Breast epithelium (tissue), 4 donors: ENCODE results near the gene SNX15. TPM values are rescaled to one million over a fixed set of nuclear protein-coding genes. Genes with fewer than 3 reads are reported as not detected.

Source experiments
- DNase-seq, 2 donors: peaks; one replicate each; pipeline ENCODE4 v3.0.0-alpha.2; 2019; ENCODE audit warnings: low spot score in 2 of 2
- H3K27ac ChIP-seq, 2 donors: fragments of 200-600 bp; sonication (generic) in 1 of 2; one replicate each; pipeline ENCODE4 v1.5.1; 2016 to 2019; ENCODE audit warnings: mild to moderate bottlenecking in 1 of 2
- H3K27me3 ChIP-seq, 2 donors: fragments of 200-600 bp; sonication (generic) in 1 of 2; one replicate each; pipeline versions ENCODE4 v1.5.1 to v1.6.0; 2017 to 2019; ENCODE audit warnings: control low read depth in 1 of 2, mild to moderate bottlenecking in 1 of 2
- H3K36me3 ChIP-seq: fragments of 200-600 bp; one replicate; pipeline ENCODE4 v1.5.1; 2019
- H3K4me1 ChIP-seq, 2 donors: fragments of 200-600 bp; sonication (generic); one replicate each; pipeline ENCODE4 v1.5.1; 2016 to 2019; ENCODE audit warnings: control low read depth in 1 of 2
- H3K4me3 ChIP-seq, 3 donors: fragments of 200-600 bp; sonication (generic); 1 replicate in 2 of 3; 2 replicates in 1 of 3; pipeline ENCODE4 v1.5.1; 2016 to 2019; ENCODE audit warnings: mild to moderate bottlenecking in 3 of 3, moderate library complexity in 2 of 3
- H3K9me3 ChIP-seq, 2 donors: fragments of 200-600 bp; sonication (generic) in 1 of 2; one replicate each; pipeline ENCODE4 v1.5.1; 2016 to 2019; ENCODE audit warnings: control low read depth in 1 of 2
- POLR2A ChIP-seq: fragments of 450-650 bp; IDR thresholded peaks from one replicate; pipeline ENCODE4 v1.6.1; 2016; ENCODE audit warnings: antibody characterized with exemption, mild to moderate bottlenecking, moderate library complexity
- POLR2AphosphoS5 ChIP-seq, 3 donors: sonication (generic); formaldehyde crosslinking; IDR thresholded peaks; one replicate each; pipeline ENCODE4 v1.6.1; 2017; ENCODE audit warnings: antibody characterized with exemption in 3 of 3
- intact Hi-C: fragments of 100-400 bp; cut with DNase I; formaldehyde crosslinking; loops from one replicate; pipeline ENCODE4 v1.15.1; 2023; ENCODE audit warnings: low total_unique reads
- total RNA-seq, 3 donors: library from RNA; depleted of rRNA; stranded (reverse); fragments of >200 nt; gene quantifications; one replicate each; pipeline ENCODE4 v1.1.0, GENCODE V29; 2016
- TF ChIP-seq, protein P1 (sequence below), 3 donors: fragments of 450-650 bp; IDR thresholded peaks; one replicate each; pipeline ENCODE4 v1.5.1; 2016 to 2017; ENCODE audit warnings: antibody characterized with exemption in 3 of 3, mild to moderate bottlenecking in 3 of 3, moderate library complexity in 3 of 3

Gene SNX15
- total RNA-seq, 3 donors from 2014 or later, result 17.0 to 22.7 (median 17.1) TPM

DNA sequence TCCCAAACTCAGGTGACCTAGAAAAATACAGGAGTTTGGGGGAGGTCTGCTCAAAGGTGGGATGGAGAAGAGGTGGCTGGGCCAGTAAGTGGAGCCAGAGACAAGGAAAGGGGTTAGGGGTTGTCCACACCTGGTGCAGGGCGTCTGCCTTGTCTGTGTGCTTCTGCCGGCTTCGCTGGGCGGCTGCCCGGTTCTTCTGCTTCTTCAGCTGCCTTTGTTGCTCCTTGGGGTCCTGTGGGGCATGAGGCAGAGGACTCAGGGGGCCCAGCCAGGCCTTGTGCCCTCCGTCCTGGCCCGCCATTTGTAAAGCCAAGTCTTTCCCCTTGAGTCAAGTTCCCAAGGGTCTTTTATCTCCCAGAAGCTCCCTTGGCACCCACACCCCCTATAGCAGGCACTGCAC lies 32.9 kb upstream of the SNX15 start:
- intact Hi-C loops, result loop anchor here (10.0 kb wide), 1 partner anchor 50 kb away; no protein-coding TSS in a partner anchor
- Histone ChIP-seq H3K4me3 (no peak overlapping the region), H3K27me3 (no peaks in the 10 kb centered on the region), H3K27ac (no peak overlapping the region), H3K9me3 (no peaks in the 10 kb centered on the region), H3K4me1 (no peaks in the 10 kb centered on the region), H3K36me3 (no peaks in the 10 kb centered on the region)
- TF ChIP-seq POLR2A, result no peak
- TF ChIP-seq, protein P1, sequence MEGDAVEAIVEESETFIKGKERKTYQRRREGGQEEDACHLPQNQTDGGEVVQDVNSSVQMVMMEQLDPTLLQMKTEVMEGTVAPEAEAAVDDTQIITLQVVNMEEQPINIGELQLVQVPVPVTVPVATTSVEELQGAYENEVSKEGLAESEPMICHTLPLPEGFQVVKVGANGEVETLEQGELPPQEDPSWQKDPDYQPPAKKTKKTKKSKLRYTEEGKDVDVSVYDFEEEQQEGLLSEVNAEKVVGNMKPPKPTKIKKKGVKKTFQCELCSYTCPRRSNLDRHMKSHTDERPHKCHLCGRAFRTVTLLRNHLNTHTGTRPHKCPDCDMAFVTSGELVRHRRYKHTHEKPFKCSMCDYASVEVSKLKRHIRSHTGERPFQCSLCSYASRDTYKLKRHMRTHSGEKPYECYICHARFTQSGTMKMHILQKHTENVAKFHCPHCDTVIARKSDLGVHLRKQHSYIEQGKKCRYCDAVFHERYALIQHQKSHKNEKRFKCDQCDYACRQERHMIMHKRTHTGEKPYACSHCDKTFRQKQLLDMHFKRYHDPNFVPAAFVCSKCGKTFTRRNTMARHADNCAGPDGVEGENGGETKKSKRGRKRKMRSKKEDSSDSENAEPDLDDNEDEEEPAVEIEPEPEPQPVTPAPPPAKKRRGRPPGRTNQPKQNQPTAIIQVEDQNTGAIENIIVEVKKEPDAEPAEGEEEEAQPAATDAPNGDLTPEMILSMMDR (IDR thresholded peaks at IDR 0.05), result no peak
- DNase-seq, result no peak

DNA sequence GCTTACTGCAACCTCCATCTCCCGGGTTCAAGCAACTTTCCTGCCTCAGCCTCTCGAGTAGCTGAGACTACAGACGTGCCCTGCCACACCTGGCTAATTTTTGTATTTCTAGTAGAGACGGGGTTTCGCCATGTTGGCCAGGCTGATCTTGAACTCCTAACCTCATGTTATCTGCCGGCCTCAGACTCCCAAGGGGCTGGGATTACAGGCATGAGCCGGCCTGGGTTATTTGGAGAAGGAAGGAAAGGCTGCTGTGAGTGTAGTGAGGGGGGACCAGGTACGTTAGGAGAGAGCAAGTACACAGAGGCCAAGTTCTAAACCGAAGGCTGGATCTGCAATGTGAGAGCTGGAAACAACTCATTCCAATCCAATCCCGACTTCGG lies 30.9 kb upstream of the SNX15 start:
- TF ChIP-seq, protein P1 (IDR thresholded peaks at IDR 0.05), result no peak
- TF ChIP-seq POLR2A (no peak), POLR2AphosphoS5 (IDR thresholded peaks at IDR 0.05) (no peak)
- intact Hi-C loops, result loop anchor here (10.0 kb wide), 1 partner anchor 52 kb away; no protein-coding TSS in a partner anchor

DNA sequence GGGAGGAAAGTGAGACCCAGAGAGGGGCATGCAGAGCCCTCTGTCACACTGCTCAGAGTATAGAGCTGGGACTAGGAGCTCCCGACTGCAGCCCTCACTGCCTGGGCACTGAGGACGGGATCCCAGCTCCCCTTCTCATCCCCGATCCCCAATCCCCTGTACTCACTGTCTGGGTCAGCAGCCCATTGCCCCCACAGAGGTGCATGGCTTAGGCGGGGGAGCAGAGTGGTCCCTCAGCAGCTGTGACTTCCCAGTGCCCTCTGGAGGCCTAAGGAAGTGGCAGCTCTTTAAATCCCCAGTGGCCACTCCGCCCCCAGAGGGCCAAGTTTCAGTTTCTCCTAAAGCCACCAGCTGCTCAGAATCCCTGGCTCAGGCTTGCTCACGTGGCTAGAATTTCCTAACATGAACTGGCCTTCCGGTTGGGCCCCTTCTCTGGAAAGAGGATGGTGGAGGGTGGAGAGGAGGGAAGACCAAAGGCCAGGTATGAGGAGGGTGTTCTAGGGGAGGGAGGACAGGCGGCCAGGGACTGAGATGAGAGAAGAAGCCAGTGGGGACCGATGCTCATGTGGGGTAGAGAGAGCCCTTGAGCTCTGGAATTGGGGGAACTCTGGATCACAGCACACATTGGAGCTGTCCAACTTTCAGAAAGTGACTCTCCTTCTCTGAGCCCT lies 30.4 kb upstream of the SNX15 start, which contains the start of gene BATF2:
TSS of gene BATF2 (minus strand) at position 262 of the 671 bp plus-strand sequence. CDS start at position 205, 57 bp downstream.
- Histone ChIP-seq H3K9me3 (no peaks in the 10 kb centered on the region), H3K36me3 (no peaks in the 10 kb centered on the region), H3K27ac (peak within 1 kb of the TSS; percentile 64 to 73), H3K27me3 (no peaks in the 10 kb centered on the region), H3K4me1 (no peaks in the 10 kb centered on the region), H3K4me3 (peak within 1 kb of the TSS; percentile 17 to 65 (median 47))
- intact Hi-C loops, result loop anchor here (10.0 kb wide), 1 partner anchor 52 kb away; no protein-coding TSS in a partner anchor
- DNase-seq, result peak; percentile 57
- no peak for TF ChIP-seq POLR2A
- TF ChIP-seq, protein P1 (IDR thresholded peaks at IDR 0.05), result peak; percentile 11 to 52 (median 26)
- TF ChIP-seq POLR2AphosphoS5 (IDR thresholded peaks at IDR 0.05), result no peak

More for the DNA sequence above, 30.9 kb upstream of the SNX15 start:
- H3K27me3 ChIP-seq, result no peaks in the 10 kb centered on the region
- H3K36me3 ChIP-seq, result no peaks in the 10 kb centered on the region
- peak overlapping the region; percentile 64 to 73 for H3K27ac ChIP-seq
- H3K4me1 ChIP-seq, result no peaks in the 10 kb centered on the region
- H3K4me3 ChIP-seq, result peak overlapping the region; percentile 17 to 65 (median 47)
- no peaks in the 10 kb centered on the region for H3K9me3 ChIP-seq
- no peak for DNase-seq

DNA sequence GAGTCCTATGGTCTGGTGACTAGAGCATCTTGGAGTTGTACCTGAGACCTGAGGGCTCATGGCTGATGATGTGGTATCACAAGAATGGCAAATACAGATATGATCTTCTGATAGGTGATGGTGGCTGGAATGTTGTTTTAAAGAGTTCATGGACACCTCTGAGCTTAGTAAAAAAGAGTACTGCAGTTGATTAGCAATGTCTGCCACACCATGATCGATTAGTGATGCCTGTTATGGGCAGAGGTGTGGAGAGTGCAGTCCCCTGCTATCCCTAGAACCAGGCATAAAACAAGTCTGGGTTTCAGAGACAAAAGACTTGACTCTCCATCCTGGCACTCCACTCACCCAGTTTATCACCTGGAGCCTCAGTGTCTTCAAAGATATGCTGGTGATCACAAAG lies 29.1 kb upstream of the SNX15 start:
- H3K9me3 ChIP-seq, result no peaks in the 10 kb centered on the region
- H3K36me3 ChIP-seq, result no peaks in the 10 kb centered on the region
- H3K27ac ChIP-seq, result no peak overlapping the region
- intact Hi-C loops, result loop anchor here (10.0 kb wide), 1 partner anchor 53 kb away; no protein-coding TSS in a partner anchor
- H3K4me3 ChIP-seq, result no peak overlapping the region
- H3K27me3 ChIP-seq, result no peaks in the 10 kb centered on the region
- no peak for DNase-seq
- no peaks in the 10 kb centered on the region for H3K4me1 ChIP-seq
- TF ChIP-seq POLR2AphosphoS5 (IDR thresholded peaks at IDR 0.05) (no peak), POLR2A (no peak)
- TF ChIP-seq, protein P1 (IDR thresholded peaks at IDR 0.05), result no peak

DNA sequence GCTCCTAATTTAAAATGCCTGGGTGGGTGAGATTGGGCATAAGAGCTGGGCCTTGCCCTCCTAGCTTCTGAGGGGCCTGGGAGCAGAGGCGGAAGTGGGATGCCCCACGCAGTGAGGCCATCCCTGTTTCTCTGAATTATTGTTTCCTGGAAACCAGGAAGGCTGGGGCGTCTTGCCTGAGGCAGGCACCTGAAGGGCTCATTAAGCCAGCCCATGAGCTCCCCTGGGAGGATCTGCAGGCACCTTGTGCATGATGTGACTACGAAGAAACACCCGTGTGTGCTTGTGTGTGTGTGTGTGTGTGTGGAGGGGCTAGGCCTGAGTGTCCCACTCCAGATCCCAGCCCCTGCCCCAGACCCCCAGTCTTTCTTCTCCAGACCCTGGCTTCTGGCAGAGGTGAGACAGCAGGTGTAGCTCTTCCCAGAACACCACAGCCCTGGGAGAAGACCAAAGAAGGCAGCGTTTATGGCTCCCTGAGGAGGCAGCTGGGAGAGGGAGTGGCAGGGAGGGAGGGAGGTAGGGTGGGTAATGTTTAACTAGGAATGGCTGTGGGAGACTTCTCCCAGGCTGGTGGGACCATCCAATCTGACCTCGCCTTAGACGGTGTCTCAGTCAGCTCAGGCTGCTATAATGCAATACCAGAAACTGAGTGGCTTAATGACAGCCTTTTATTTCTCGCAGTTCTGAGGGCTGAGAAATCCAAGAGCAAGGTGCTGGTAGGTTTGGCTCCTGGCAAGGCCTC lies 28.4 kb upstream of the SNX15 start:
- TF ChIP-seq POLR2AphosphoS5 (IDR thresholded peaks at IDR 0.05), result no peak
- no peak for TF ChIP-seq POLR2A
- TF ChIP-seq, protein P1 (IDR thresholded peaks at IDR 0.05), result no peak
- no peaks in the 10 kb centered on the region for H3K36me3 ChIP-seq
- DNase-seq, result no peak
- no peak overlapping the region for H3K27ac ChIP-seq
- intact Hi-C loops, result loop anchor here (10.0 kb wide), 1 partner anchor 54 kb away; no protein-coding TSS in a partner anchor
- H3K4me3 ChIP-seq, result no peak overlapping the region
- H3K4me1 ChIP-seq, result no peaks in the 10 kb centered on the region
- no peaks in the 10 kb centered on the region for H3K27me3 ChIP-seq
- H3K9me3 ChIP-seq, result no peaks in the 10 kb centered on the region
